Endodermal cell (in vitro differentiated cells): Measurements from ENCODE around the gene OR8D1. TPM values are rescaled to one million over a fixed set of nuclear protein-coding genes. Genes with fewer than 3 reads are reported as not detected.

Source experiments
- DNase-seq: peaks from one replicate; pipeline ENCODE4 v3.0.0-alpha.2; 2017
- H3K27ac ChIP-seq: 2 replicates; pipeline ENCODE4 v1.5.1; 2013; ENCODE audit warnings: mild to moderate bottlenecking, low read depth, low read length, moderate library complexity
- H3K27me3 ChIP-seq: 2 replicates; pipeline ENCODE4 v1.6.1; 2013; ENCODE audit warnings: mild to moderate bottlenecking, low read length, moderate library complexity; ENCODE audit not compliant: insufficient read depth, control insufficient read depth, poor library complexity, severe bottlenecking
- H3K36me3 ChIP-seq: 2 replicates; pipeline ENCODE4 v1.7.0; 2013; ENCODE audit warnings: mild to moderate bottlenecking, low read length, moderate library complexity; ENCODE audit not compliant: control insufficient read depth, insufficient read depth
- H3K4me1 ChIP-seq: one replicate; pipeline ENCODE4 v1.7.0; 2013; ENCODE audit warnings: low read length; ENCODE audit not compliant: control insufficient read depth, insufficient read depth
- H3K4me3 ChIP-seq: 2 replicates; pipeline ENCODE4 v1.5.1; 2013; ENCODE audit warnings: mild to moderate bottlenecking, low read length, moderate library complexity
- H3K9ac ChIP-seq: 2 replicates; pipeline ENCODE4 v1.6.1; 2013; ENCODE audit warnings: mild to moderate bottlenecking, low read length, moderate library complexity; ENCODE audit not compliant: poor library complexity, severe bottlenecking; ENCODE audit errors: extremely low read depth
- H3K9me3 ChIP-seq: 2 replicates; pipeline ENCODE4 v1.6.1; 2013; ENCODE audit warnings: mild to moderate bottlenecking, low read length, moderate library complexity; ENCODE audit not compliant: control insufficient read depth
- H3K27ac Mint-ChIP-seq: 2 replicates; pipeline ENCODE4 v1.8.0; 2020; ENCODE audit warnings: mixed read lengths
- H3K27me3 Mint-ChIP-seq: 2 replicates; pipeline ENCODE4 v1.8.0; 2021; ENCODE audit warnings: mild to moderate bottlenecking, mixed read lengths; ENCODE audit not compliant: insufficient read depth
- H3K36me3 Mint-ChIP-seq: 2 replicates; pipeline ENCODE4 v1.8.0; 2020; ENCODE audit warnings: low read depth, mixed read lengths
- H3K4me1 Mint-ChIP-seq: 2 replicates; pipeline ENCODE4 v1.8.0; 2020; ENCODE audit warnings: mixed read lengths
- H3K4me3 Mint-ChIP-seq: 2 replicates; pipeline ENCODE4 v1.8.0; 2020; ENCODE audit warnings: mild to moderate bottlenecking, moderate library complexity, mixed read lengths
- H3K9me3 Mint-ChIP-seq: 2 replicates; pipeline ENCODE4 v1.8.0; 2020; ENCODE audit warnings: mild to moderate bottlenecking, mixed read lengths
- WGBS, 2 experiments: methylation state at CpG; one replicate each; pipeline versions ENCODE4 v1.1.5 to v1.1.7; 2013; ENCODE audit warnings: missing lambda C conversion rate in 2 of 2, mixed read lengths in 1 of 2; ENCODE audit not compliant: insufficient coverage in 1 of 2, insufficient read length in 1 of 2; 5-methylcytosine and 5-hydroxymethylcytosine counted together
- total RNA-seq, 2 donors: library from RNA; stranded (reverse); fragmentation: NEBNext Ultra II Directional in 1 of 2; extraction: Animal tissue kit (Norgen Biotek cat#: 25700) in 1 of 2; gene quantifications; 2 replicates in 1 of 2; 3 replicates in 1 of 2; pipeline ENCODE4 v1.2.1, GENCODE V29; 2021
- TF ChIP-seq, protein P1 (sequence below): fragments of 200-600 bp; sonication (generic); conservative IDR thresholded peaks from 2 replicates; pipeline ENCODE4 v1.5.0; 2021; ENCODE audit warnings: antibody characterized with exemption, mild to moderate bottlenecking

The OR8D1 gene
- total RNA-seq, 2 donors from 2014 or later = not detected

- Mint-ChIP-seq H3K27me3 (peaks cover 13% of the 10 kb centered on the region), H3K27ac (no peak overlapping the region), H3K9me3 (peaks cover 3% of the 10 kb centered on the region), H3K36me3 (no peaks in the 10 kb centered on the region), H3K4me1 (no peaks in the 10 kb centered on the region), H3K4me3 (no peak overlapping the region)
- WGBS, 2 experiments = 90% methylated on average over 1 of the region's 1 CpG; no CpG with 5 or more reads in 1 of the 2 experiments
- Histone ChIP-seq H3K9me3 (peaks cover 2% of the 10 kb centered on the region), H3K9ac (no peak overlapping the region), H3K4me3 (no peak overlapping the region), H3K27me3 (no peaks in the 10 kb centered on the region), H3K27ac (no peak overlapping the region), H3K36me3 (no peaks in the 10 kb centered on the region), H3K4me1 (no peaks in the 10 kb centered on the region)
- TF ChIP-seq, protein P1, sequence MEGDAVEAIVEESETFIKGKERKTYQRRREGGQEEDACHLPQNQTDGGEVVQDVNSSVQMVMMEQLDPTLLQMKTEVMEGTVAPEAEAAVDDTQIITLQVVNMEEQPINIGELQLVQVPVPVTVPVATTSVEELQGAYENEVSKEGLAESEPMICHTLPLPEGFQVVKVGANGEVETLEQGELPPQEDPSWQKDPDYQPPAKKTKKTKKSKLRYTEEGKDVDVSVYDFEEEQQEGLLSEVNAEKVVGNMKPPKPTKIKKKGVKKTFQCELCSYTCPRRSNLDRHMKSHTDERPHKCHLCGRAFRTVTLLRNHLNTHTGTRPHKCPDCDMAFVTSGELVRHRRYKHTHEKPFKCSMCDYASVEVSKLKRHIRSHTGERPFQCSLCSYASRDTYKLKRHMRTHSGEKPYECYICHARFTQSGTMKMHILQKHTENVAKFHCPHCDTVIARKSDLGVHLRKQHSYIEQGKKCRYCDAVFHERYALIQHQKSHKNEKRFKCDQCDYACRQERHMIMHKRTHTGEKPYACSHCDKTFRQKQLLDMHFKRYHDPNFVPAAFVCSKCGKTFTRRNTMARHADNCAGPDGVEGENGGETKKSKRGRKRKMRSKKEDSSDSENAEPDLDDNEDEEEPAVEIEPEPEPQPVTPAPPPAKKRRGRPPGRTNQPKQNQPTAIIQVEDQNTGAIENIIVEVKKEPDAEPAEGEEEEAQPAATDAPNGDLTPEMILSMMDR = no peak
- no peak for DNase-seq
Observed at GRCh38 chr11:124322356-124322755, 8.6 kb upstream of the OR8D1 start.

DNA sequence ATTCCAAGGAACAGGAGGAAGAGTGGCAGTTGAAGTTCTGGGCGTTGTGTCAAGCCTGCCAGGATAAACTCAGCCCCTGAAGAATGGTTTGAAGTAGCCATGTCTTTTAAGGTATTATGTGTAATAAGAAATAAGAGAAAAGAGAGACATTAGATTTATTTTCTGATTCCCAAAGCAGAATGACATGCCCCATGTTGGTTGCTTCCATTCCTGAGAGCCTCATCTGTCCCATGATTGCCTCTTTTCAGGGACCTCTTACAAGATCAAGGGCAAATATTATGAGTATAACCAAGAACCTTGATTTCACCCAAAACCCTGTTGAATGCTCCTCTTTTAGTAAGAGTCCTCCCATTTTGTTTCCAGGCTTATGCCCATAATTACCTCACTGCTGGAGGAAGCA, 6.3 kb upstream of the OR8D1 start, which contains the start of gene OR8D2:
Gene OR8D2 (minus strand): TSS at position 101 of the 400 bp plus-strand sequence. CDS start 0 bp downstream, at position 101.
- peaks cover 17% of the 10 kb centered on the region for H3K27me3 Mint-ChIP-seq
- no peaks in the 10 kb centered on the region for H3K4me1 ChIP-seq
- H3K4me1 Mint-ChIP-seq = no peaks in the 10 kb centered on the region
- no peaks in the 10 kb centered on the region for H3K36me3 Mint-ChIP-seq
- no peak for DNase-seq
- H3K9me3 ChIP-seq = no peaks in the 10 kb centered on the region
- no peaks in the 10 kb centered on the region for H3K27me3 ChIP-seq
- WGBS, 2 experiments = 80 to 92% methylated on average over 1 of the region's 1 CpG
- no peak within 1 kb of the TSS for H3K27ac ChIP-seq
- no peak within 1 kb of the TSS for H3K27ac Mint-ChIP-seq
- no peaks in the 10 kb centered on the region for H3K36me3 ChIP-seq
- no peak within 1 kb of the TSS for H3K9ac ChIP-seq
- TF ChIP-seq, protein P1 = no peak
- no peak within 1 kb of the TSS for H3K4me3 ChIP-seq
- H3K4me3 Mint-ChIP-seq = no peak within 1 kb of the TSS
- H3K9me3 Mint-ChIP-seq = no peaks in the 10 kb centered on the region

- Histone ChIP-seq H3K27ac (no peak overlapping the region), H3K36me3 (no peaks in the 10 kb centered on the region), H3K4me3 (no peak overlapping the region), H3K27me3 (no peaks in the 10 kb centered on the region), H3K9ac (no peak overlapping the region), H3K4me1 (no peaks in the 10 kb centered on the region), H3K9me3 (no peaks in the 10 kb centered on the region)
- Mint-ChIP-seq H3K4me3 (no peak overlapping the region), H3K36me3 (no peaks in the 10 kb centered on the region), H3K9me3 (no peaks in the 10 kb centered on the region), H3K27ac (no peak overlapping the region), H3K27me3 (peaks cover 16% of the 10 kb centered on the region), H3K4me1 (no peaks in the 10 kb centered on the region)
- DNase-seq = no peak
- TF ChIP-seq, protein P1 = no peak
- 81 to 83% methylated on average over 2 to 3 of the region's 3 CpGs for WGBS, 2 experiments
Observed at GRCh38 chr11:124315052-124315451, 1.3 kb upstream of the OR8D1 start.
